Measurements from ENCODE around the gene HINFP.

DNA sequence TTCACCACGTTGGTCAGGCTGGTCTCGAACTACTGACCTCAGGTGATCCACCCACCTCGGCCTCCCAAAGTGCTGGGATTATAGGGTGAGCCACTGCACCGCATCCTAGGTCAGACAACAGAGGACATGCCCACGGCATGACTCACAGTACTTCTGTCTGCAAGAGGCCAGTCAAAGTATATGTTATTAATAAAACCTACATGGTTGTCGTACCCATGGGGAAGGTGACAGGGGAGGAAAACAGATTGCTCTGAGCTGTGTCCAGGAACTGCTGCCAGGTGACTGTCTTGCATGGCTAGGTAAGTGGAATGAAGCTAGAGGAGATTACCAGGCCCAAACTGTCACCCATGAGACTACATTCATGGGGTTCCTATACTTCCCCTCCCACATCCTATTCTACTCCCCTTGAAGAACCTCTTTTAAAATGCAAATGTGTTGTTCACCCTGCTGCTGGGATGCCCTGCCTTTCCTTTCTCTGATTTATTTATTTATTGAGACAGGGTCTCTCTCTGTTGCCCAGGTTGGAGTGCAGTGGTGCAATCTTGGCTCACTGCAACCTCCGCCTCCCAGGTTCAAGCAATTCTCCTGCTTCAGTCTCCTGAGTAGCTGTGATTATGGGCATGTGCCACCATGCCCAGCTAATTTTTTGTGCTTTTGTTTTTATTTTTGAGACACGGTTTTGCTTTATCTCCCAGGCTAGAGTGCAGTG, 45.1 kb downstream of the HINFP start:
- TF ChIP-seq, protein P1, sequence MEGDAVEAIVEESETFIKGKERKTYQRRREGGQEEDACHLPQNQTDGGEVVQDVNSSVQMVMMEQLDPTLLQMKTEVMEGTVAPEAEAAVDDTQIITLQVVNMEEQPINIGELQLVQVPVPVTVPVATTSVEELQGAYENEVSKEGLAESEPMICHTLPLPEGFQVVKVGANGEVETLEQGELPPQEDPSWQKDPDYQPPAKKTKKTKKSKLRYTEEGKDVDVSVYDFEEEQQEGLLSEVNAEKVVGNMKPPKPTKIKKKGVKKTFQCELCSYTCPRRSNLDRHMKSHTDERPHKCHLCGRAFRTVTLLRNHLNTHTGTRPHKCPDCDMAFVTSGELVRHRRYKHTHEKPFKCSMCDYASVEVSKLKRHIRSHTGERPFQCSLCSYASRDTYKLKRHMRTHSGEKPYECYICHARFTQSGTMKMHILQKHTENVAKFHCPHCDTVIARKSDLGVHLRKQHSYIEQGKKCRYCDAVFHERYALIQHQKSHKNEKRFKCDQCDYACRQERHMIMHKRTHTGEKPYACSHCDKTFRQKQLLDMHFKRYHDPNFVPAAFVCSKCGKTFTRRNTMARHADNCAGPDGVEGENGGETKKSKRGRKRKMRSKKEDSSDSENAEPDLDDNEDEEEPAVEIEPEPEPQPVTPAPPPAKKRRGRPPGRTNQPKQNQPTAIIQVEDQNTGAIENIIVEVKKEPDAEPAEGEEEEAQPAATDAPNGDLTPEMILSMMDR (IDR thresholded peaks at IDR 0.05): no peak
- TF ChIP-seq POLR2A (IDR thresholded peaks at IDR 0.05): no peak
